GM18951 (cell line): Measurements from ENCODE around the gene TMX4.

Source experiments
- POLR2A ChIP-seq: IDR thresholded peaks from 4 replicates; pipeline ENCODE4 v1.6.1; 2011; ENCODE audit warnings: mild to moderate bottlenecking; ENCODE audit not compliant: insufficient read length, insufficient read depth; ENCODE audit errors: extremely low read depth
- in situ Hi-C: fragments of 300-500 bp; cut with MboI; formaldehyde crosslinking; loops from one replicate; pipeline ENCODE4 v1.12.0; 2022; ENCODE audit warnings: low sequenced_read_pairs, mixed read lengths, inconsistent platforms; ENCODE audit not compliant: unreplicated experiment

The TMX4 gene

GRCh38 chr20:8005033-8005432, 14.5 kb downstream of the TMX4 start:
- in situ Hi-C loops: no loop called here
- no peak for TF ChIP-seq POLR2A

- in situ Hi-C loops: no loop called here
- no peak for TF ChIP-seq POLR2A
Measured at GRCh38 chr20:8002056-8002455, 17.5 kb downstream of the TMX4 start.

GRCh38 chr20:8000796-8001195, 18.8 kb downstream of the TMX4 start:
- no peak for TF ChIP-seq POLR2A
- in situ Hi-C loops: no loop called here

GRCh38 chr20:7996898-7997297, 22.7 kb downstream of the TMX4 start:
- in situ Hi-C loops: no loop called here
- no peak for TF ChIP-seq POLR2A

GRCh38 chr20:7994809-7995208, 24.8 kb downstream of the TMX4 start:
- TF ChIP-seq POLR2A: no peak
- in situ Hi-C loops: no loop called here

- no peak for TF ChIP-seq POLR2A
- in situ Hi-C loops: no loop called here
Measured at GRCh38 chr20:7993703-7994102, 25.9 kb downstream of the TMX4 start.

GRCh38 chr20:7993238-7993637, 26.3 kb downstream of the TMX4 start:
- in situ Hi-C loops: no loop called here
- no peak for TF ChIP-seq POLR2A

- no peak for TF ChIP-seq POLR2A
- in situ Hi-C loops: no loop called here
Measured at GRCh38 chr20:7990385-7990784, 29.2 kb downstream of the TMX4 start.

- in situ Hi-C loops: no loop called here
- TF ChIP-seq POLR2A: no peak
Measured at GRCh38 chr20:7989379-7989778, 30.2 kb downstream of the TMX4 start.

- TF ChIP-seq POLR2A: no peak
- in situ Hi-C loops: no loop called here
Measured at GRCh38 chr20:7985916-7986315, 33.6 kb downstream of the TMX4 start.

GRCh38 chr20:7984192-7984591, 35.4 kb downstream of the TMX4 start:
- TF ChIP-seq POLR2A: no peak
- in situ Hi-C loops: no loop called here

- TF ChIP-seq POLR2A: no peak
- in situ Hi-C loops: no loop called here
Measured at GRCh38 chr20:7981374-7981773, 38.2 kb downstream of the TMX4 start.

GRCh38 chr20:7980332-7981046, 39.1 kb downstream of the TMX4 start:
- no peak for TF ChIP-seq POLR2A
- in situ Hi-C loops: no loop called here

- no peak for TF ChIP-seq POLR2A
- in situ Hi-C loops: no loop called here
Measured at GRCh38 chr20:7977709-7978108, 41.9 kb downstream of the TMX4 start.
